Hepatocyte (in vitro differentiated cells): ENCODE data around the gene CLIP2.

ENCODE experiments used
- CTCF ChIP-seq: fragments of 200-600 bp; sonication (generic); IDR thresholded peaks from 2 replicates; pipeline ENCODE4 v1.5.1; 2016; ENCODE audit warnings: antibody characterized with exemption, mild to moderate bottlenecking; ENCODE audit not compliant: poor library complexity
- EZH2phosphoT487 ChIP-seq: fragments of 200-600 bp; sonication (generic); IDR thresholded peaks from one replicate; pipeline ENCODE4 v1.6.1; 2018; ENCODE audit warnings: antibody characterized with exemption, mild to moderate bottlenecking, low read depth, moderate library complexity; ENCODE audit not compliant: unreplicated experiment, severe bottlenecking

GRCh38 chr7:74300926-74301325 is 11.7 kb downstream of the CLIP2 start:
- no peak for TF ChIP-seq CTCF
- no peak for TF ChIP-seq EZH2phosphoT487
